Muscle layer of duodenum (tissue), 2 donors: ENCODE measurements around the gene DLK1.

ENCODE experiments used
- H3K27ac ChIP-seq: one replicate; pipeline ENCODE4 v1.7.0; 2013; ENCODE audit warnings: mild to moderate bottlenecking, low read length
- H3K27me3 ChIP-seq: one replicate; pipeline ENCODE4 v1.7.0; 2013; ENCODE audit warnings: low read depth, mild to moderate bottlenecking, control low read depth, low read length
- H3K36me3 ChIP-seq, 2 donors: one replicate each; pipeline ENCODE4 v1.7.0; 2013; ENCODE audit warnings: low read length in 2 of 2, control low read depth in 1 of 2, mild to moderate bottlenecking in 1 of 2; ENCODE audit not compliant: insufficient read depth in 2 of 2, control insufficient read depth in 1 of 2
- H3K4me1 ChIP-seq, 2 donors: one replicate each; pipeline ENCODE4 v1.7.0; 2013; ENCODE audit warnings: low read length in 2 of 2, mild to moderate bottlenecking in 2 of 2, control low read depth in 1 of 2, moderate library complexity in 1 of 2; ENCODE audit not compliant: insufficient read depth in 2 of 2, control insufficient read depth in 1 of 2
- H3K4me3 ChIP-seq, 2 donors: one replicate each; pipeline ENCODE4 v1.7.0; 2013; ENCODE audit warnings: low read length in 2 of 2, low read depth in 1 of 2, mild to moderate bottlenecking in 1 of 2
- H3K9me3 ChIP-seq, 2 donors: one replicate each; pipeline ENCODE4 v1.7.0; 2013; ENCODE audit warnings: low read length in 2 of 2, control low read depth in 1 of 2, mild to moderate bottlenecking in 1 of 2; ENCODE audit not compliant: control insufficient read depth in 1 of 2
- donor health status: healthy.

The DLK1 gene

GRCh38 chr14:100767788-100768536 is 41.3 kb downstream of the DLK1 start:
- no peaks in the 10 kb centered on the region for H3K4me1 ChIP-seq
- H3K4me3 ChIP-seq = no peak overlapping the region
- H3K36me3 ChIP-seq = no peaks in the 10 kb centered on the region
- peaks cover 3% of the 10 kb centered on the region for H3K27me3 ChIP-seq
- H3K9me3 ChIP-seq = peaks cover 6 to 8% of the 10 kb centered on the region in 2 donors
- no peak overlapping the region for H3K27ac ChIP-seq

DNA sequence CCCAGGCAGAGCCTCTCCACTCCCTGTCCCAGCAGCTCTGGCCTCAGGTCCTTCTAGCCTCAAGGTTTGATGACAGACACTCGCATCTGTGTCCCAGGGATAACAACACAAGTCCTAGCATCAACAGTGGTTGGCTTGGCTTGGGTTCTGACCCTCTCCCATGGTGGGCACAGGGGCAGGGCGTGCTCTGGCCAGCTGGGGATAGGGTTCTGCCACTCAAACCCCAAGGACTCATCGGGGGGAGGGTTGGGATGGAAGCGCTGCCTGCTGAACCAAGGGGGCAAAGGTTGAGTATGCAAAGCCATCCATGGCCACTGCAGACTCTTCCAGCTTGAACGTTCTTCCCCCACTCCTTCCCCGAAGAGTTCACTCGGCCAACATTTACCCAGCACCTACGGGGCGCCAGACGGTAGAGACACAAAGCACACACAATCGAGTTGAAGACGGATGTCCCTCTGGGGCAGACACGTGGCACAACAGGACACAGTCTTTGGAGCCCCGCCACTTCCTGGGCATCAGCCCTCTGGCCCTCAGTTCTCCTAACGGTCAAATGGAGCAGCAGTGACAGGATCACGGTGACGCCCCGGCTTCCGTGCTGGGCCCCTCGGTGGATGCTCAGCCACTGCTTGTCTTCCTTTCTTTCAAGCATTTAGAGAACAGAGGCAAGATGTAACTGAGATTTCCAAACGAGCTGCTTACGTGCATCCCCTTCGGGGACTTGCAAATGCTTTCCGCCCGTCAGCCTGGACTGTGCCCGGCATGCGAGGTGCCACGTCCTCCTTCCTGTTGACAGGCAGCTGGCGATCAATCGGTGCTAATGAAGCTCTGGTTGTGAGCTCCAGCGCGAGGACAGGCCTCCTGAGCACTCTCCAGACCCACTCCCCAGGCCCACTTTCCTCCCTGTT is 42.6 kb downstream of the DLK1 start:
- peaks cover 6 to 8% of the 10 kb centered on the region in 2 donors for H3K9me3 ChIP-seq
- no peaks in the 10 kb centered on the region for H3K4me1 ChIP-seq
- H3K27me3 ChIP-seq = peaks cover 3% of the 10 kb centered on the region
- no peak overlapping the region for H3K4me3 ChIP-seq
- no peak overlapping the region for H3K27ac ChIP-seq
- H3K36me3 ChIP-seq = no peaks in the 10 kb centered on the region

DNA sequence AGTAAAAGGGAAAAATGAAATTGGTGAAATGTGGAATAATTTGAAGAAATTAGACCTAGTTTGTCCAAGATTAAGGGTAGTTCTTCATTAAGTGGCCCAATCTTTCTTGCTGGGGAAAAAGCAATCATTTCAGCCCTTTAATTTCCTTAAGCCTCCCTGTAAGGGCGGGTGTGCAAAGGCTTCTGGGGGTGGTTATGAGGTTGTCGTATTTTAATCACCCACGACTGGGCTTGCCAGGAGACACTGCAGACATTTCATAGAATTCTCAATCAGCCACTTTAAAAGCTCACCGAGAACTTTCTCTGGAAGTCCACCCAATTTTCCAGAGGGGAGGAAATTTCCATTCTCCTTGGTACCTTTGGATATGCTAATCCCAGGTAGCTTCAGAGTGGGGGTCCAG is 43.4 kb downstream of the DLK1 start:
- Histone ChIP-seq H3K36me3 (no peaks in the 10 kb centered on the region), H3K27ac (no peak overlapping the region), H3K4me3 (no peak overlapping the region), H3K4me1 (no peaks in the 10 kb centered on the region), H3K27me3 (no peaks in the 10 kb centered on the region), H3K9me3 (peaks cover 6 to 8% of the 10 kb centered on the region in 2 donors)

DNA sequence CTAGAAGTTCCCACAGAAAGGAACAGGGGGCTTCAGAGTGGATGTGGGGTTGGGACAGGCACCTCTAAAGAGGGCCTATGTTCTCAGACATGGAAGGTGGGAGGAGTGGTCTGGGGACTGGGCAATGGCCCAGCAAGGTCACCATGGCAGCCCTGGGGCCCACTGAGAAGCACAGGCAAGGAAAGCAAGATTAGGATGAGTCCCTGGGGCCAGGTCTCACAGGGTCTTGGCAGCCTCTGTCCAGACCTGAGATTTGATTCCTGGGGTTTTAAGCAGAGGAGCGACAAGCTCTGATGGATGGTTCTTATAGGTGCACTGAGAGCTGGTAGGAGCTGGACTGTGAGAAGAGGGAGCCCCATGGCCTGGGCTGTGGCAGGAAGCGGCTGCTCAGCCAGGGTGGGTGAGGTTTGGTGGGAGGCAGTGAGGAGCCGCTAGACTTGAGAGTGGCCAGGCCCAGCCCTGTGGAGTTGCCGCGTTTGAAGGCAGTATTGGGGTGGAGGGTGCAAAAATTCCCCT is 44.0 kb downstream of the DLK1 start:
- Histone ChIP-seq H3K36me3 (no peaks in the 10 kb centered on the region), H3K27me3 (no peaks in the 10 kb centered on the region), H3K4me1 (no peaks in the 10 kb centered on the region), H3K9me3 (peaks cover 6 to 8% of the 10 kb centered on the region in 2 donors), H3K27ac (no peak overlapping the region), H3K4me3 (no peak overlapping the region)

DNA sequence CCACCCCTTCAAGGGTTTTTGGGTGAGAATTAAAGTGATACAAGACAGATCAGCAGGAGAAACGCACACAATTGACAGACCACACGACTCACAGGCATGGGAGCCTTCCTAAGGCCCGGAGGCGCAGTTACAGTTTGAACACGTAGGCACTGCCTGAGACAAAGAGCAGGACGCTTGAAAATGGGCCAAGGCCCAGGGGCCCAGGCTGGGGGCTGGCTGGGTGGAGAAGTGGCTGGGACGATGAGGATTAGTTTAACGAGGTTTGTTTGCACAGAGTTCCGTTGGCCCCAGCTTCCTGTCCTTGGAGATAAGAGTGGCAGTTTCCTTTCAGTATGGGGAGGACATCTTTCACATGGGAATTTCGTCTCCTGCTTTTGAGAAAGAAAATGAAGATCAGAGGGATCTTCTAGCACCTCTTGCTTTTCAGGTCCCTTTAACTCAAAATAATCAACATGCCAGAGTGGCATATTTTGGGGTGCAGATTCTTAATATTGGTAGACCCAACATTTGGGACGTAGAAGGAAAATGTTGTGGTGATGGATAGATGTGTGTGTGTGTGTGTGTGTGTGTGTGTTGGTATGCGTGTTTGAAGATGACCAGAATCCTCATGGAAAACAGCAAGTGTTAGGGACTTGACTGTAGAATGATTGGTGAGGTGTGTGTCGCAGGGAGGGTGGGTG is 44.6 kb downstream of the DLK1 start:
- no peak overlapping the region for H3K27ac ChIP-seq
- H3K9me3 ChIP-seq = peaks cover 6 to 8% of the 10 kb centered on the region in 2 donors
- no peak overlapping the region for H3K4me3 ChIP-seq
- no peaks in the 10 kb centered on the region for H3K36me3 ChIP-seq
- H3K27me3 ChIP-seq = no peaks in the 10 kb centered on the region
- H3K4me1 ChIP-seq = peaks cover 0 to 4% of the 10 kb centered on the region in 2 donors

- Histone ChIP-seq H3K9me3 (peaks cover 6 to 8% of the 10 kb centered on the region in 2 donors), H3K4me3 (no peak overlapping the region), H3K27me3 (no peaks in the 10 kb centered on the region), H3K4me1 (peaks cover 0 to 4% of the 10 kb centered on the region in 2 donors), H3K27ac (no peak overlapping the region), H3K36me3 (no peaks in the 10 kb centered on the region)
Measured at GRCh38 chr14:100772607-100773165, 46.0 kb downstream of the DLK1 start.

GRCh38 chr14:100773331-100774163 is 46.9 kb downstream of the DLK1 start:
- peaks cover 6 to 8% of the 10 kb centered on the region in 2 donors for H3K9me3 ChIP-seq
- H3K27ac ChIP-seq = no peak overlapping the region
- H3K4me3 ChIP-seq = no peak overlapping the region
- no peaks in the 10 kb centered on the region for H3K27me3 ChIP-seq
- no peaks in the 10 kb centered on the region for H3K36me3 ChIP-seq
- peaks cover 0 to 4% of the 10 kb centered on the region in 2 donors for H3K4me1 ChIP-seq

GRCh38 chr14:100774164-100774537 is 47.5 kb downstream of the DLK1 start:
- no peak overlapping the region for H3K27ac ChIP-seq
- H3K36me3 ChIP-seq = no peaks in the 10 kb centered on the region
- peaks cover 0 to 4% of the 10 kb centered on the region in 2 donors for H3K4me1 ChIP-seq
- no peaks in the 10 kb centered on the region for H3K27me3 ChIP-seq
- H3K9me3 ChIP-seq = peaks cover 6 to 8% of the 10 kb centered on the region in 2 donors
- no peak overlapping the region for H3K4me3 ChIP-seq

- Histone ChIP-seq H3K9me3 (peaks cover 6 to 8% of the 10 kb centered on the region in 2 donors), H3K4me1 (peaks cover 0 to 4% of the 10 kb centered on the region in 2 donors), H3K27me3 (no peaks in the 10 kb centered on the region), H3K4me3 (no peak overlapping the region), H3K36me3 (no peaks in the 10 kb centered on the region), H3K27ac (no peak overlapping the region)
Measured at GRCh38 chr14:100775351-100775830, 48.7 kb downstream of the DLK1 start.
